B cell (primary cell): Measurements from ENCODE around the gene ANKRD44. TPM values are rescaled to one million over a fixed set of nuclear protein-coding genes. Genes with fewer than 3 reads are reported as not detected.

Source experiments
- ATAC-seq: fragments of 200-7000 bp; cut with Tn5 transposase; one replicate; pipeline ENCODE4 v1.10.0; 2021; ENCODE audit warnings: low read depth, mild to moderate bottlenecking, moderate number of reproducible peaks, moderate library complexity
- CTCF ChIA-PET: fragments of 350-600 bp; sonication (Branson Sonifier 250); formaldehyde crosslinking; loops from one replicate; lab custom pipeline; 2021; ENCODE audit warnings: antibody characterized with exemption, inconsistent platforms; lab: Charles Lee
- POLR2A ChIA-PET: fragments of 350-600 bp; sonication (Branson Sonifier 250); formaldehyde crosslinking; loops from one replicate; lab custom pipeline; 2021; ENCODE audit warnings: antibody characterized with exemption; lab: Charles Lee
- DNase-seq: peaks from one replicate; pipeline ENCODE4 v3.0.0; 2013
- H2AFZ ChIP-seq: 2 replicates; pipeline ENCODE4 v1.6.1; 2012; ENCODE audit warnings: mild to moderate bottlenecking, low read depth, low read length; ENCODE audit not compliant: insufficient read depth, poor library complexity, severe bottlenecking
- H3K27ac ChIP-seq, 2 donors: 1 replicate in 1 of 2; 2 replicates in 1 of 2; pipeline ENCODE4 v1.5.1; 2012 to 2013; ENCODE audit warnings: low read length in 2 of 2, mild to moderate bottlenecking in 2 of 2, moderate library complexity in 1 of 2
- H3K27me3 ChIP-seq, 4 experiments: fragments of 200-600 bp in 1 of 4; sonication (generic) in 1 of 4; replicated peaks in 1 of 4; 1 replicate in 2 of 4; 2 replicates in 2 of 4; pipeline versions ENCODE4 v1.6.1 to v1.7.0; 2013 to 2016; ENCODE audit warnings: low read length in 3 of 4, mild to moderate bottlenecking in 2 of 4, mixed read lengths in 1 of 4, moderate library complexity in 1 of 4; ENCODE audit not compliant: insufficient read depth in 4 of 4, control insufficient read depth in 3 of 4; ENCODE audit errors: control extremely low read depth in 1 of 4
- H3K36me3 ChIP-seq, 2 experiments: replicated peaks in 1 of 2; 1 replicate in 1 of 2; 2 replicates in 1 of 2; pipeline versions ENCODE4 v1.6.1 to v1.7.1; 2013; ENCODE audit warnings: low read length in 1 of 2; ENCODE audit not compliant: insufficient read depth in 2 of 2, control insufficient read depth in 1 of 2; ENCODE audit errors: control extremely low read depth in 1 of 2, extremely low read depth in 1 of 2
- H3K4me1 ChIP-seq, 2 donors: fragments of 200-600 bp in 1 of 2; sonication (generic) in 1 of 2; 1 replicate in 1 of 2; 2 replicates in 1 of 2; pipeline versions ENCODE4 v1.5.1 to v1.6.1; 2013 to 2017; ENCODE audit warnings: low read length in 2 of 2; ENCODE audit not compliant: control insufficient read depth in 2 of 2, insufficient read depth in 2 of 2
- H3K4me2 ChIP-seq: replicated peaks from 2 replicates; pipeline ENCODE3; 2012; ENCODE audit warnings: mild to moderate bottlenecking, low read depth, low read length; ENCODE audit not compliant: poor library complexity, severe bottlenecking
- H3K4me3 ChIP-seq, 5 experiments: fragments of 200-600 bp in 1 of 5; sonication (generic) in 1 of 5; 1 replicate in 3 of 5; 2 replicates in 2 of 5; pipeline versions ENCODE4 v1.5.1 to v1.7.0; 2011 to 2016; ENCODE audit warnings: low read length in 4 of 5, mild to moderate bottlenecking in 4 of 5, low read depth in 2 of 5, control low read depth in 1 of 5, moderate library complexity in 1 of 5; ENCODE audit not compliant: insufficient read depth in 1 of 5; ENCODE audit errors: control extremely low read depth in 1 of 5, extremely low read depth in 1 of 5
- H3K79me2 ChIP-seq: fragments of 200-600 bp; sonication (generic); one replicate; pipeline ENCODE4 v1.6.0; 2016; ENCODE audit warnings: low read length; ENCODE audit not compliant: control insufficient read depth, insufficient read depth
- H3K9ac ChIP-seq: fragments of 200-600 bp; sonication (generic); 2 replicates; pipeline ENCODE4 v1.6.1; 2017; ENCODE audit warnings: mild to moderate bottlenecking, low read length, moderate library complexity
- H3K9me3 ChIP-seq, 3 donors: one replicate each; pipeline versions ENCODE4 v1.6.1 to v1.7.1; 2013; ENCODE audit warnings: low read length in 2 of 3; ENCODE audit not compliant: control insufficient read depth in 2 of 3, insufficient read depth in 1 of 3; ENCODE audit errors: control extremely low read depth in 1 of 3
- H4K20me1 ChIP-seq: 2 replicates; pipeline ENCODE4 v1.6.0; 2012; ENCODE audit warnings: mild to moderate bottlenecking, low read length; ENCODE audit not compliant: insufficient read depth, control insufficient read depth, poor library complexity, severe bottlenecking
- H3K27ac Mint-ChIP-seq: one replicate; pipeline ENCODE4 v1.8.0; 2021; ENCODE audit warnings: mixed read lengths
- H3K27me3 Mint-ChIP-seq: one replicate; pipeline ENCODE4 v1.8.0; 2021; ENCODE audit warnings: mixed read lengths
- H3K4me1 Mint-ChIP-seq: one replicate; pipeline ENCODE4 v1.8.0; 2021; ENCODE audit warnings: mixed read lengths
- H3K4me3 Mint-ChIP-seq: one replicate; pipeline ENCODE4 v1.8.0; 2021; ENCODE audit warnings: mixed read lengths
- H3K9me3 Mint-ChIP-seq: one replicate; pipeline ENCODE4 v1.8.0; 2022; ENCODE audit warnings: mixed read lengths; ENCODE audit not compliant: insufficient read depth
- CTCF ChIP-seq: fragments of 200-600 bp; IDR thresholded peaks from one replicate; pipeline ENCODE4 v1.8.0; 2022; ENCODE audit warnings: antibody characterized with exemption, mild to moderate bottlenecking
- EZH2 ChIP-seq: IDR thresholded peaks from 2 replicates; pipeline ENCODE4 v1.6.1; 2012; ENCODE audit warnings: borderline replicate concordance, low read depth, mild to moderate bottlenecking, moderate library complexity, low read length; ENCODE audit not compliant: insufficient read depth, poor library complexity, severe bottlenecking
- WGBS: methylation state at CpG from one replicate; pipeline ENCODE4 v1.1.5; 2013; ENCODE audit warnings: missing lambda C conversion rate; ENCODE audit not compliant: insufficient coverage; 5-methylcytosine and 5-hydroxymethylcytosine counted together
- intact Hi-C: fragments of 100-400 bp; cut with micrococcal nuclease; formaldehyde crosslinking; loops from one replicate; pipeline ENCODE4 v1.10.0; 2022
- polyA plus RNA-seq: library from polyadenylated mRNA; depleted of rRNA; stranded (reverse); fragments of >200 nt; gene quantifications from 2 replicates; pipeline ENCODE4 v1.2.3, GENCODE V29; 2012
- total RNA-seq, 2 donors: library from RNA; stranded (reverse); fragments of 120-200 nt in 1 of 2; gene quantifications; 1 replicate in 1 of 2; 2 replicates in 1 of 2; pipeline versions ENCODE4 v1.2.3 to v1.2.4, GENCODE V29; 2013 to 2022

The ANKRD44 gene
- total and polyA plus RNA-seq, 2 donors (not counting 1 experiment from before 2014, with no cell fraction given): 92.6 to 457 TPM

GRCh38 chr2:197278799-197279763, 31.5 kb downstream of the ANKRD44 start:
- Histone ChIP-seq H3K4me2 (peak overlapping the region; percentile 45), H3K36me3 (peaks cover 1 to 24% of the 10 kb centered on the region in 2 experiments), H4K20me1 (peaks cover 81% of the 10 kb centered on the region), H3K4me1 (peaks cover 76 to 77% of the 10 kb centered on the region in 2 donors), H2AFZ (no peak overlapping the region), H3K27ac (peak overlapping the region in 1 of 2 donors; percentile 62), H3K79me2 (peaks cover 100% of the 10 kb centered on the region), H3K27me3 (no peaks in the 10 kb centered on the region), H3K9me3 (peaks cover 0 to 6% (median 0%) of the 10 kb centered on the region in 3 donors), H3K9ac (peak overlapping the region; percentile 19), H3K4me3 (peak overlapping the region in 1 of 5 experiments; percentile 19)
- Mint-ChIP-seq H3K27me3 (no peaks in the 10 kb centered on the region), H3K27ac (peak overlapping the region; percentile 58), H3K4me1 (peaks cover 76% of the 10 kb centered on the region), H3K9me3 (no peaks in the 10 kb centered on the region), H3K4me3 (peak overlapping the region; percentile 59)
- ChIA-PET POLR2A (no interaction called here), CTCF (interaction anchor here (0.7 to 0.9 kb wide), 3 partner anchors 15 to 67 kb away, joined by 3 to 4 read pairs (median 4); no protein-coding TSS in a partner anchor)
- DNase-seq (no peak), ATAC-seq (no peak)
- intact Hi-C loops: no loop called here
- 80% methylated on average over 9 of the region's 12 CpGs for WGBS
- TF ChIP-seq CTCF (no peak), EZH2 (no peak)
